Measurements from ENCODE around the gene ZNF23.

Gene ZNF23

GRCh38 chr16:71431991-71432390, 30.1 kb downstream of the ZNF23 start:
- no peak overlapping the region for H3K4me3 ChIP-seq (ENCODE audit: low read depth, low read length)
- in situ Hi-C loops (cut with HindIII; ENCODE audit: low sequenced_read_pairs) = no loop called here
- no peak for TF ChIP-seq CTCF (IDR thresholded peaks at IDR 0.05; ENCODE audit: low read depth, low read length)
- no peak for DNase-seq (ENCODE audit: low read depth, low spot score)

GRCh38 chr16:71431176-71431575, 30.9 kb downstream of the ZNF23 start:
- in situ Hi-C loops (cut with HindIII; ENCODE audit: low sequenced_read_pairs) = no loop called here
- no peak for TF ChIP-seq CTCF (IDR thresholded peaks at IDR 0.05; ENCODE audit: low read depth, low read length)
- DNase-seq (ENCODE audit: low read depth, low spot score) = no peak
- H3K4me3 ChIP-seq (ENCODE audit: low read depth, low read length) = no peak overlapping the region

GRCh38 chr16:71430744-71431143, 31.3 kb downstream of the ZNF23 start:
- no peak for DNase-seq (ENCODE audit: low read depth, low spot score)
- in situ Hi-C loops (cut with HindIII; ENCODE audit: low sequenced_read_pairs) = no loop called here
- no peak overlapping the region for H3K4me3 ChIP-seq (ENCODE audit: low read depth, low read length)
- no peak for TF ChIP-seq CTCF (IDR thresholded peaks at IDR 0.05; ENCODE audit: low read depth, low read length)

- no peak for DNase-seq (ENCODE audit: low read depth, low spot score)
- TF ChIP-seq CTCF (IDR thresholded peaks at IDR 0.05; ENCODE audit: low read depth, low read length) = no peak
- H3K4me3 ChIP-seq (ENCODE audit: low read depth, low read length) = no peak overlapping the region
- in situ Hi-C loops (cut with HindIII; ENCODE audit: low sequenced_read_pairs) = no loop called here
Observed at GRCh38 chr16:71429581-71429980, 32.5 kb downstream of the ZNF23 start.

- no peak for DNase-seq (ENCODE audit: low read depth, low spot score)
- in situ Hi-C loops (cut with HindIII; ENCODE audit: low sequenced_read_pairs) = no loop called here
- TF ChIP-seq CTCF (IDR thresholded peaks at IDR 0.05; ENCODE audit: low read depth, low read length) = no peak
Observed at GRCh38 chr16:71428883-71429282, 33.2 kb downstream of the ZNF23 start.

GRCh38 chr16:71428385-71428784, 33.7 kb downstream of the ZNF23 start:
- DNase-seq (ENCODE audit: low read depth, low spot score) = no peak
- H3K4me3 ChIP-seq (ENCODE audit: low read depth, low read length) = no peak overlapping the region
- TF ChIP-seq CTCF (IDR thresholded peaks at IDR 0.05; ENCODE audit: low read depth, low read length) = no peak
- in situ Hi-C loops (cut with HindIII; ENCODE audit: low sequenced_read_pairs) = no loop called here

More at GRCh38 chr16:71428883-71429282, 33.2 kb downstream of the ZNF23 start:
- H3K4me3 ChIP-seq (ENCODE audit: low read depth, low read length) = no peak overlapping the region

All from astrocyte of the spinal cord (primary cell).